ENCODE results near the gene TNRC6C.

TNRC6C gene

DNA sequence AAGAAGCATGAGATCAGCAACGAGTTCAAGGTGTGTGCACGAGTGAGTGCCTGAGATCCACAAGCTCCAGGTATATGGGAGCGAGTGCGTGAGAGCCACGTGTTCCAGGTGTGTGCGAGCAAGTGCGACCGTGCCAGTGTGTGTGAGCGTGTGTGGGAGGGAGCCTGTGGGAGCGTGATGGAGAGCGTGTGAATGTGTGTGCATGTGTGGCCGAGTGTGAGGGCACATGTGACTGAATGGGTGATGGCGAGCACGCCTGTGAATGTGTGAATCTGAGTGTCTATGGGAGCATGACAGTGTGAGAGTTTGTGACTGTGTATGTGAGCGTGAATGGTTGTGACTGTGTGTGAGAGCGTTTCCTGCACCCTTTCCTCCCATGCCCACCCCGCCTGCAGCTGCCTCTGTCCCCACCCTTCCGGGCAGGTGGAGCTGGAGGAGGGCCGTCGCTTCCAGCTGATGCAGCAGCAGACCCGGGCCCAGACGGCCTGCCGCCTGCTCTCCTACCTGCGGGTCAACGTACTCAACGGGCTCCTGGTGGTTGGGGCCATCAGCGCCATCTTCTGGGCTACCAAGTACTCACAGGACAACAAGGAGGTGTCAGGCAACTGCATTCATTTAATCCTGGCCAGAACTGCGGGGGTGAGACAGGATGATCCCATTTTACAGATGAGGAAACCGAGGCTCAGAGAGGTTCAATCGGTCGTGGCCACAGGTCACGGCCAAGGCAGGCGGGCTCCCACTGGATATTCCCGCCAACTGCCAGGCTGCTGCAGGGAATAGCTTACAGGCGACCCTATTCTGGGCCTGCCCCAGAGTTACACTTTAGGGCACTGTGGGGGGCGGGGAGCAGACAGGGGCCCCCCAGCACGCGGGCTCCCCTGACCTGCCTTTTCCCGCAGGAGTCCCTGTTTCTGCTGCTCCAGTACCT is 175.7 kb downstream of the TNRC6C start:
- H3K9me3 ChIP-seq (ENCODE audit: insufficient read depth, low read length): no peaks in the 10 kb centered on the region
- H3K4me2 ChIP-seq (ENCODE audit: low read depth, low read length, poor library complexity, severe bottlenecking): peak overlapping the region; percentile 85
- H3K36me3 ChIP-seq (ENCODE audit: low read length): no peaks in the 10 kb centered on the region; the same call in 1 of the 2 replicates
- H3K9me2 ChIP-seq (replicated peaks; ENCODE audit: insufficient read depth, low read length): no peaks in the 10 kb centered on the region
- H3F3A ChIP-seq (ENCODE audit: insufficient read depth): peaks cover 52% of the 10 kb centered on the region
- peak overlapping the region; percentile 87 for H3K9ac ChIP-seq (ENCODE audit: low read length)
- peak overlapping the region; percentile 95 for H3K27ac ChIP-seq (ENCODE audit: low read depth, low read length)
- H2AFZ ChIP-seq (ENCODE audit: low read depth, low read length, severe bottlenecking): no peak overlapping the region
- peak overlapping the region; percentile 78 for H3K4me3 ChIP-seq (ENCODE audit: insufficient read depth, low read length, poor library complexity, severe bottlenecking)
- H4K20me1 ChIP-seq (ENCODE audit: low read depth, low read length): no peaks in the 10 kb centered on the region
- no peaks in the 10 kb centered on the region for H3K27me3 ChIP-seq (ENCODE audit: low read length)
- H3K79me2 ChIP-seq (ENCODE audit: insufficient read depth, low read length): peaks cover 19% of the 10 kb centered on the region
- TF ChIP-seq, protein P1, sequence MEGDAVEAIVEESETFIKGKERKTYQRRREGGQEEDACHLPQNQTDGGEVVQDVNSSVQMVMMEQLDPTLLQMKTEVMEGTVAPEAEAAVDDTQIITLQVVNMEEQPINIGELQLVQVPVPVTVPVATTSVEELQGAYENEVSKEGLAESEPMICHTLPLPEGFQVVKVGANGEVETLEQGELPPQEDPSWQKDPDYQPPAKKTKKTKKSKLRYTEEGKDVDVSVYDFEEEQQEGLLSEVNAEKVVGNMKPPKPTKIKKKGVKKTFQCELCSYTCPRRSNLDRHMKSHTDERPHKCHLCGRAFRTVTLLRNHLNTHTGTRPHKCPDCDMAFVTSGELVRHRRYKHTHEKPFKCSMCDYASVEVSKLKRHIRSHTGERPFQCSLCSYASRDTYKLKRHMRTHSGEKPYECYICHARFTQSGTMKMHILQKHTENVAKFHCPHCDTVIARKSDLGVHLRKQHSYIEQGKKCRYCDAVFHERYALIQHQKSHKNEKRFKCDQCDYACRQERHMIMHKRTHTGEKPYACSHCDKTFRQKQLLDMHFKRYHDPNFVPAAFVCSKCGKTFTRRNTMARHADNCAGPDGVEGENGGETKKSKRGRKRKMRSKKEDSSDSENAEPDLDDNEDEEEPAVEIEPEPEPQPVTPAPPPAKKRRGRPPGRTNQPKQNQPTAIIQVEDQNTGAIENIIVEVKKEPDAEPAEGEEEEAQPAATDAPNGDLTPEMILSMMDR (IDR thresholded peaks at IDR 0.05; ENCODE audit: insufficient read depth, low read length, poor library complexity, severe bottlenecking): peak; percentile 59
- TF ChIP-seq EZH2phosphoT487 (conservative IDR thresholded peaks at IDR 0.05; ENCODE audit: low read length): no peak

DNA sequence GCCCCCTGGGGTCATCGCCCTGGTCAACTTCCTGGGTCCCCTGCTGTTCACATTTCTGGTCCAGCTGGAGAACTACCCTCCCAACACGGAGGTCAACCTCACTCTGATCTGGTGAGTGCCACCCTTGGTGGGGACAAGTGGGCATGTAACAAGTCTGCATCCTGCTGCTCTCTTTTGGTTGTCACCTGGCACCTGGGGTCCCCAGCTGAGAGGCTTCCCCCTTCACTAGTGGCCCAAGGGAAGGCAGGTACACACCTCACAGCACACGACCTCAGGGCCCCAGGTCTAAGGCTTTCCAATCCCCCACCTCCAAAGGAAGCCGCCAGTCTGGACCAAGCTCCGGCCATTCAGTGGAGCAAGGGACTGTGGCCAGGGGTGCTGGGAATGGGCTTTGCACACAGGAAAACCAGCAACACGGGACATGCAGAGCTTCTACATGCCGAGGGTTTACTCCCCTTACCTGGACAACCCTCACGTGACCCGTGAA is 176.4 kb downstream of the TNRC6C start:
- Histone ChIP-seq H3F3A (ENCODE audit: insufficient read depth) (peaks cover 52% of the 10 kb centered on the region), H3K36me3 (ENCODE audit: low read length) (no peaks in the 10 kb centered on the region; the same call in 1 of the 2 replicates), H3K79me2 (ENCODE audit: insufficient read depth, low read length) (peaks cover 19% of the 10 kb centered on the region), H3K4me2 (ENCODE audit: low read depth, low read length, poor library complexity, severe bottlenecking) (no peak overlapping the region), H3K4me3 (ENCODE audit: insufficient read depth, low read length, poor library complexity, severe bottlenecking) (no peak overlapping the region), H3K9me2 (replicated peaks; ENCODE audit: insufficient read depth, low read length) (no peaks in the 10 kb centered on the region), H3K9me3 (ENCODE audit: insufficient read depth, low read length) (no peaks in the 10 kb centered on the region), H3K27me3 (ENCODE audit: low read length) (no peaks in the 10 kb centered on the region), H4K20me1 (ENCODE audit: low read depth, low read length) (no peaks in the 10 kb centered on the region), H2AFZ (ENCODE audit: low read depth, low read length, severe bottlenecking) (no peak overlapping the region), H3K9ac (ENCODE audit: low read length) (peak overlapping the region; percentile 87), H3K27ac (ENCODE audit: low read depth, low read length) (peak overlapping the region; percentile 95)
- TF ChIP-seq EZH2phosphoT487 (conservative IDR thresholded peaks at IDR 0.05; ENCODE audit: low read length): no peak
- TF ChIP-seq, protein P1 (IDR thresholded peaks at IDR 0.05; ENCODE audit: insufficient read depth, low read length, poor library complexity, severe bottlenecking): no peak

DNA sequence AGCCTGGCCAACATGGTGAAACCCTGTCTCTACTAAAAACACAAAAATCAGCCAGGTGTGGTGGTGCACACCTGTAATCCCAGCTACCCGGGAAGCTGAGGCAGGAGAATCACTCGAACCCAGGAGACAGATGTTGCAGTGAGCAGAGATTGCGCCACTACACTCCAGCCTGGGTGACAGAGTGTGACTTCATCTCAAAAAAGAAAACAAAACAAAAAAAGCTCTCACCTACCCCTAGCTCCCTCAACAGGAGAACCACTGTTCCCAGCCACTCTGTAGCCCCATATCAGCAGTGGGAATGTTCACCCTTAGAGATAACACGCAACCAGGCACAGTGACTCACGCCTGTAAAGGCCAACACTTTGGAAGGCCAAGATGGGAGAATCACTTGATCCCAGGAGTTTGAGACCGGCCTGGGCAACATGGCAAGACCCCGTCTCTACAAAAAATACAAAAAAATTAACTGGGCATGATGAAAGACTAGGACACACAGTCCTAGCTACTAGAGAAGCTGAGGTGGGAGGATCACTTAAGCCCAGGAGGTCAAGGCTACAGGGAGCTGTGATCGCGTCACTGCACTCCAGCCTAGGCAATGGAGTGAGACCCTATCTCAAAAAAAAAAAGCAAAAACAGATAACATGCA is 177.5 kb downstream of the TNRC6C start:
- Histone ChIP-seq H3K79me2 (ENCODE audit: insufficient read depth, low read length) (peaks cover 15% of the 10 kb centered on the region), H3K27ac (ENCODE audit: low read depth, low read length) (no peak overlapping the region)

More for the DNA sequence above, 177.5 kb downstream of the TNRC6C start:
- no peak overlapping the region for H3K4me2 ChIP-seq (ENCODE audit: low read depth, low read length, poor library complexity, severe bottlenecking)
- TF ChIP-seq, protein P1 (IDR thresholded peaks at IDR 0.05; ENCODE audit: insufficient read depth, low read length, poor library complexity, severe bottlenecking): no peak
- no peaks in the 10 kb centered on the region for H3K9me3 ChIP-seq (ENCODE audit: insufficient read depth, low read length)
- peaks cover 46% of the 10 kb centered on the region for H3F3A ChIP-seq (ENCODE audit: insufficient read depth)
- H3K9ac ChIP-seq (ENCODE audit: low read length): no peak overlapping the region
- H3K9me2 ChIP-seq (replicated peaks; ENCODE audit: insufficient read depth, low read length): no peaks in the 10 kb centered on the region
- H3K27me3 ChIP-seq (ENCODE audit: low read length): no peaks in the 10 kb centered on the region
- H3K4me3 ChIP-seq (ENCODE audit: insufficient read depth, low read length, poor library complexity, severe bottlenecking): no peak overlapping the region
- H2AFZ ChIP-seq (ENCODE audit: low read depth, low read length, severe bottlenecking): no peak overlapping the region
- no peaks in the 10 kb centered on the region for H4K20me1 ChIP-seq (ENCODE audit: low read depth, low read length)
- H3K36me3 ChIP-seq (ENCODE audit: low read length): no peaks in the 10 kb centered on the region; the same call in 1 of the 2 replicates

All from SU-DHL-6 (cell line).